HG03095 (cell line): ENCODE results near the gene VAMP8.
"Not testable (repeated sequence)": the region's sequence is repeated elsewhere in the genome, so short reads cannot be mapped to it uniquely, and the experiment has no call there.

Experiments
- ATAC-seq: cut with Tn5 transposase; IDR thresholded peaks from one replicate; pipeline ENCODE4 v1.9.1; 2021; ENCODE audit warnings: moderate library complexity; ENCODE audit not compliant: unreplicated experiment

VAMP8 gene

DNA sequence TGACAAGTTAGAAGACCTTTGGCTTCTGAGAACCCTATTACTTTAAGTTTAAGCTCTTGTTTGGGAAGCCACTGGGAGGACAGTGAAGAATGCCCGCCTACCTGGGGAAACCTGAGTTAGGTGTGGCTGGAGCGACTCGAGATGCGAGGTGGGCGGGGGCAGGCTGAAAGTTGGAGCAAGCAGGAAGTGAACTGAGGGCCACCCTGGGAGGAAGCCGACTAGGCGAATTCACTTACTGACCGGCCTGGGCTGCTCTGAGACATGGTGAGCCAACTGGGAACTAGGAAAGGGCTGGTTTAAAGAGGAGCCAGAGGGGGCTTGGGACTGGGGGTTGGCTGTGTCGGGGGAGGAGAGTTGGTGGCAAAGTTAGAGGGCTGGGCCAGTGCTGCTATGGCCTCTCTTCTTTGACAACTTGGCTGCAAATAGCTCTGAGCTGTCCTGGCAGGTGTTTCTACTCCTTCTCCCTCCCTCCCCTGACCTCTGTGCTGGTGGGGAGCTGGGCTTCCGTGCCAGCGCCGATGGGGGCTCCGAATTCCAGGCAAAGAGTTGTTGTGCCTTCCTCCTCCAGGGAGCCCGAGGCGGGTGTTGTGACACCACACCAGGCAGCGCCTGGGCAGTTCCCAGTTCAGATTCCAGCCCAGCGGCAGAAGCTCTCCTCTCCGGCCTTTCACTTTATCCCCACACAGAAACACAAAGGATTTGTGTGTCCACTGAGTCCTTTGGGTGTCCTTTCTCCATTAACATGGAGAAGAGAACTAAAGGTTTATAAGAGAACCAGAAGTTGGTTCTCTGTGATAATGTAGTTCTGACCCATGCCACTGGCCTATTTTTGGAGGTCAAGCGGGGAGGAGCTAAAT is at the start of gene VAMP8:
Gene VAMP8 (plus strand): TSS at position 201 of the 857 bp plus-strand sequence. CDS start 61 bp downstream, at position 262.
- peak; percentile 64 for ATAC-seq

DNA sequence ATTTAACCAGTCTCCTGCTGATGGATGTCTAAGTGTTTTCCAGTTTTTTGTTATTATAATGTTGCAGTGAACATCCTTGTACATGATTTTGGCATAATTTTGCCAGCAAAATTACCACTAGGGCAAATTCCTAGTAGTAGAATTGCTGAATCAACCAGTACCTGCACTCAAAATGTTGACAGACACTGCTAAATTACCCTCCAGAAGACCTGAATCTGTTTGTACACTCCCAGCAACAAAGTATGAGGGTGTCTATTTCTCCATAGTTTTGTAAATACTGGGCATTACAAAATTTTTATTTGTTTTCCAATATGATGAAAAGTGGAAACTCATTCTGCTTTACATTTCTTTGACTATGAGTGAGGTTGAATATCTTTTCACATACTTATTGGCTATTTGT is 49.6 kb upstream of the VAMP8 start:
- no peak for ATAC-seq

DNA sequence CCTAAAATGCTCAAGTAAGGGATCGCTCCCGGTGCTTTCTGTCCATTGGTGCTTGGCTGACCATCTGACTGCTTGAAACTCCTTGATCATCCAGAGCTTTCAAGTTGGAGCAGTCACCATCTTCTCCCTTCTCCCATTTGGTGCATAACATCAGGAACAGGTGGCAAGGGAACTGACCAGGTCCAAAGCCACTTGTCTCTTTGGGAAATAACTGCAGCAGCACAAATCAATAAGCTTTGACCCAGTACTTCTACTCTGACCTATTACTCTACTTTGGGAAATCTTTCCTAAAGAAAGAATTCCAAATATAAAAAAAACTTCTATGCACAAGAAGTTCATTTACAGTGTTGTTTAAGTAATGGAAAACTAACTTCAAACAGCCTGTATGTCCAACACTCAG is 49.0 kb upstream of the VAMP8 start:
- ATAC-seq: no peak

DNA sequence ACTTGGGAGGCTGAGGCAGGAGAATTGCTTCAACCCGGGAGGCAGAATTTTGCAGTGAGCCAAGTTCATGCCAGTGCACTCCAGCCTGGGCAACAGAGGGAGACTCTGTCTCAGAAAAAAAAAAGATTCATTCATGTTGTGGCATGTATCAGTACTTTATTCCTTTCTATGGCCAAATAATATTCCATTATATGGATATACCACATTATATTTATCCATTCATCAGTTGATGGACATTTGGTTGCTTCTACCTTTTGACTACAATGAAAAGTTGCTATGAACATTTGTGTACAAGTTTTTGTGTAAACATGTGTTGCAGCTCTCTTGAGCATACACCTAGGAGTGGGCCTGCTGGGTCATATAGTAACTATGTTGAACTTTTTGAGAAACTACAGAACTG is 47.6 kb upstream of the VAMP8 start:
- ATAC-seq: no peak

DNA sequence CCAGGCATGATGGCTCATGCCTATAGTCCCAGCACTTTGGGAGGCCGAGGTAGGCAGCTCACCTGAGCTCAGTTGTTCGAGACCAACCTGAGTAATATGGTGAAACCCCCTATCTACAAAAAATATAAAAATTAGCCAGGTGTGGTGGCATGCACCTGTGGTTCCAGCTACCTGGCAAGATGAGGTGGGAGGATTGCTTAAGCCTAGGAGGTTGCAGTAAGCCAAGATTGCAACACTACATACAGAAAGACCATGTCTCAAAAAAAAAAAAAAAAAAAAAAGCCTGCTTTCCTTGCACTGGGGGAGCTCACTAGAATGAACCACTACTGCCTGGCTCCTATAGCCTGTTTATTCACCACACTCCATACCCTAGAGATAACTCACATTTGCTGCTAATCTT is 45.8 kb upstream of the VAMP8 start:
- no peak for ATAC-seq

DNA sequence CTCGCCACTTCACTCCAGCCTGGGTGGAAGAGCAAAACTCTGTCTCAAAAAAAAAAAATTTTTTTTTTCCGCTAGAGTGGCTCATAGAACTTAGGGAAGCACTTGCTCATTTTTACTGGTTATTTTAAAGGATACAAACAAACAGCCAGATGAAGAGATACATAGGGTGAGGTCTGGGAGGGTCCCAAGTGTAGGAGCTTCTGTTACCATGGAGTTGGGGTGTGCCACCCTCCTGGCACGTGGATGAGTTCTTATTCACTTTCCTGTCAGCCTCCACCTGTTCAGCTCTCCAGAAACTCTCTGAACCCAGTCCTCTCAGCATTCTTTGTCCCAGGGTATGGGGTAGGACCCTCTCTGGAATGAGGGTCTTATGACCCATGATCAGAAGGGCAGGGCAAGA is 43.3 kb upstream of the VAMP8 start:
- ATAC-seq: no peak

DNA sequence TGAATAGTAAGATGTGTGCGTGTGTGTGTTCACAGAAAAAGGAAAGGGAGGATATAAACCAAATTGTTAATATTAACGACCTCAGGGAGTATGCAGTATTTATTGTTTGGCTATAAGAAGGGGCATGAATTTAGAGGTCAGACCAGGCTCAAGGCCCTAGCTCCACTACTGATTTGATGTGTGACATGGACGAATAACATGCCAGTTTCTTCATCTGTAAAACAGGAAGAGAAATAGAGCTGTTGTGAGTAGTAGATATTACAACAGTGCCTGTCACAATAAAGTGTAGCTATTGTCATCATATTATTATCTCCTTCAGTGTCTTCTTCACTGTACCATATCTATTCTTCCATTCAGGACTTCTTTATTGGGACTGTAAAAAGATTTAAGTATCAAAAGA is 42.5 kb upstream of the VAMP8 start:
- ATAC-seq: no peak

DNA sequence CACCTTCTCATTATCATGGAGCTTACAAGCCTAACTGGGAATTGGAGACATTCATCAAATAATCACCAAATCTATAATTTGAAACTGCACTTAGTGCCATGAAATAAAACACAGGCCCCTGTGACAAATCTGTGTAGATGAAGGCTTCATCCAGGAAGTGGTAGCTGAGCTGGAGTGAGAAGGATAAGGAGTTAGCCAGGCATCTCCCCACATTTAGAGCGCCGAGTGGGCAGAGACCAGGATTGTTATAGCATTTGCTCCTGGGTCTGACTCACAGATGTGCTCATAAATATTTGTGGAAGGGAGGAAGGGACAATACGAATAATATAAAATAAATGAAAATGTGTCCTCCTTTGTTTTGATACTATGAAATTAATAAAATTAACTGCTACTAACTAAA is 40.9 kb upstream of the VAMP8 start:
- no peak for ATAC-seq

DNA sequence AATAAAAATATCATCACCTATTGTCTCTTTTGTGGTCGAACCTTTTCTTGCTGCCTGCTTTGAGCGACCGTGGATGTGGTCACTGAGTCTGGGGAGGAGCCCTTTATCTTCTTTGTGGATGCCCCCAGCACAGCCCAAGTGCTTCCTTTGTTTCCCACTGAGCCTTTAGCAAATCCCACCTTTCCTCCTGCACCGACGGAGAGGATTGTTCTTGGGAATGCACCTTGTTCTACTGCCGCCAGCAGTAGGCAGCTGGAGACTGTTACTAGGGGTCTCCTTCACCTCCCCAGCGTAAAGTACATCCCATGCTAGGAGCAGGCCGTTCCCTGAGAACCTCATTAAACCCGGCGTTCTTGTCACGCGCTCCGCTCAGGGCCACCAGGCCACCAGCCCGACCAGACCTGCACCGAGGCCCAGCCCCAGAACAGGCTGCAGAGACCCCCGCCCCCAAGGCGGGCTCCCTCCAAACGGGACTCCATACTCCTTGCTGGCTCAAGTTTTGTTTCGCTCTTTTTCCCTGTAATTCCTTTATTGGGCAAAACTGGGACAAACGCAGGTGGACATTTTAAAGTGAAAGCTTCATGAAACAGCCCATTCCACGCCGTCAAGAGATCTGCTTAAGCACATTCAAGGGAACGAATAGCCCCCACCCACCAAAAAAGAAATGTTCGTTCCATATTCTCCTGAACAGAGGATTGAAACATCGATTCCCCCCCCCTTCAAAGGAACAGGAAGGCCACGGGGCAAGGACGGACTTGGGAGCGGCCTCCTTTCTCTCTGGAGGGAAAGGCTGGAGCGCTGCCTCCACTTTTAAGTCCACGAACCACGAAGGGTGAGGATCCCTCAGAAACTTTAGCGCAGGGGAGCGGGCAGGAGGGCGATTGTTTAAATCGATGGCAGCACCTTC is 39.5 kb upstream of the VAMP8 start:
- ATAC-seq: no peak

DNA sequence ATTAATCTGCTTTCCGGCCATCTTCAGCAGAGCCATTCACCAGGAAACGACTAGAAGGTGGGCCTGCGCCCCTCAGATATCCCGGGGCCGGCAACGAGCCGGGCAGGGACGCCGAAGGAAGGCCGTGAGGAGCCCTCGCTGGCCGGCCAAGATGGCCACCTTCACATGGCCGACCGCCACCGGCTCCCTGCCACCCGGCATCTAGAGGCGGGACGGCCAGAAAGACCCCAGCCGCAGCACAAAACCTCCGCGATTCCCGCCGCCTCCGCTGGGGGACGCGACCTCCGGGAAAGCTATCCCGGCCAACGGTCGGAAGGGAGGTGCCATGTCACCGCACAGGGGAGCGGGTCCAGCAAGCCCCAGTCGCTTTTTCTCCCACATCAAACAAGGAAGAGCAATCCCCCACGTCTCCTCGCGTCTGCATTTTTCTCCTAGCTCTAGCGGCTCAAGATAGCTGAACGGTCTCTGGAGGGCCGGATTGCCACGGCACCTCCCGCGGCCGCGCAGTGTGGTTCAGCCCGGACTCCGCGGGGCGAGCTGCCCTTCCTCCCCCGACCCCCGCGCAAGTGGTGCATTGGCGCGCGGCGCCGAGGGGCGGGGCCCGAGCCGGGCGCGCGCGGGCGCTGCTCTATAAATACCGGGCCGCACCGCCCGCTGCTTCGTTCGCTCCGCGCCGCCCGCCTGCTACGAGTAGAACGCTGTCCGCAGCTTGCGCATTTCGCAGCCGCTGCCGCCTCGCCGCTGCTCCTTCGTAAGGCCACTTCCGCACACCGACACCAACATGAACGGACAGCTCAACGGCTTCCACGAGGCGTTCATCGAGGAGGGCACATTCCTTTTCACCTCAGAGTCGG is 38.7 kb upstream of the VAMP8 start, which contains the start of gene MAT2A:
Gene MAT2A (plus strand): TSS at position 662 of the 854 bp plus-strand sequence. CDS start 120 bp downstream, at position 782.
- ATAC-seq: peak; percentile 69

DNA sequence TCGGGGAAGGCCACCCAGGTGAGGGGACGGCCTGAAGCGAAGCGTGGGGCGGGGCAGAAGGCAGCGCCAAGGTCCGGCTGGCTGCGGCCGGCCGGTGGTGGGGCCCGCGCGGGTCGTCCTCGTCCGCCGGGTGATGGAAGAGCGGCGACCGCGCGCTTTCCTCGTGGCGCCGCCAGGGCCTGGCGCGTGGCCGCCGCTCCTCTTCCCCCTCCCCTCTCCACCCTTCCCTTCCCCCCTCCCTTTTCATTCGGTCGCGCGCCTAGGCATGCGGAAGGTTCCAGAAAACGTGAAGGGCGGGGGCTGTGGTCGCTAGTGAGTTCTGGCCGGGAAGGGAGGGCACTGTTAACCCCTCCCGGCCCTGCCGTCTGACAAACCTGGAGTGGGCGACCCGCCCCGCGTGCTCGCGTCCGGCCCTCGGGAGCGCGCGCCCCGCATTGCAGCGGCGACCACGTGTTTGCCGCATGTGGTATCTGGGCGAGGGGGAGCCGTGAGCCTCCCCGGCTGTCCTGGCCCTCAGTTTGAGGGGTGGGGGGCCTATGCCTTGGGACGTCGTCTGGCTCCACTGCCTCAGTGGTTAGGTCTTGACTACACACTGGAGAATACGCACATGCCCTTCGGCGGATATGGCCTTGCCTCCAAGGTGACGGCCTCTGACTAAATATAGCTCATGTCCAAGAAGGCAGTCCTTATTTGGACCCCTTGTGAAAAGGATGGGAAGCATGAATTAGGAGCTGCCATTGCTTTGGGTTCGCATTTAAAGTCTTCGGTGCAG is 37.8 kb upstream of the VAMP8 start:
- ATAC-seq: peak; percentile 25

DNA sequence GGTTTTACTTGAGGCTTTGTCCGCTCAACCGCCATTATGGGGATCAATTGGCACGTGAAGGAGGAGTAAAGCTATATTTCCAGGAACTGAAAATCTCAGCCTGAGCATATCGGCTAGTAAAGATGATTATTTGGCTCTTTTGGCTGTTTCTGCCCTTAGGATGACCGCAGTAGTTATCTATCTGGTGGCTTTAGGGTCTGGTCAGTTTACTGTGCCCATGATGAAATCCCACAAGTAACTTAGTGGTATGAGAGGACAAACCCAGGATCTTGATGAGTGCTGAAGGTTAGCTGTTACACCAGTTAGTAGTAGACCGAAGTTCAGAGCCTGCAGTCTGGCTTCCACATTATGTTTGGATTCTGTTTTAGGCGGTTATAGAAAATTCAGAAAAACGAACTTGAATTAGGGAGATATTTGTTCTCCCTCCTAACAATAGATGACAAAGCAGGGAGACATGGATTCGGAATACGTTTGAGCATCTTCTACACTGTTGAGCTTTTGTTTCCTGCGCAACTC is 37.2 kb upstream of the VAMP8 start:
- ATAC-seq: no peak

DNA sequence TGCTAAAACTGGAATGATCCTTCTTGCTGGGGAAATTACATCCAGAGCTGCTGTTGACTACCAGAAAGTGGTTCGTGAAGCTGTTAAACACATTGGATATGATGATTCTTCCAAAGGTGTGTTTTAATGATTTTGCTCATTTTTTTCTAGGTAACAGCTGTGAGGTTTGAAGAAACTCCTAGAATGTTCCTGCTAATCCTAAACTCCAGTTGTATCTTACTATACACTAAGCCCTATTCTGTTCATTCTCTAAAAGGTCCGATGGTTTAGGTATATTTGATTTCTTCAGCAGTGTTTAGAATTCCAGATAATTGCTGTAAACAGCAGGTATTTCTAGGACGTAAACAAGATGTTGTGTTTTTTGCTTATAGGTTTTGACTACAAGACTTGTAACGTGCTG is 36.1 kb upstream of the VAMP8 start:
- no peak for ATAC-seq

DNA sequence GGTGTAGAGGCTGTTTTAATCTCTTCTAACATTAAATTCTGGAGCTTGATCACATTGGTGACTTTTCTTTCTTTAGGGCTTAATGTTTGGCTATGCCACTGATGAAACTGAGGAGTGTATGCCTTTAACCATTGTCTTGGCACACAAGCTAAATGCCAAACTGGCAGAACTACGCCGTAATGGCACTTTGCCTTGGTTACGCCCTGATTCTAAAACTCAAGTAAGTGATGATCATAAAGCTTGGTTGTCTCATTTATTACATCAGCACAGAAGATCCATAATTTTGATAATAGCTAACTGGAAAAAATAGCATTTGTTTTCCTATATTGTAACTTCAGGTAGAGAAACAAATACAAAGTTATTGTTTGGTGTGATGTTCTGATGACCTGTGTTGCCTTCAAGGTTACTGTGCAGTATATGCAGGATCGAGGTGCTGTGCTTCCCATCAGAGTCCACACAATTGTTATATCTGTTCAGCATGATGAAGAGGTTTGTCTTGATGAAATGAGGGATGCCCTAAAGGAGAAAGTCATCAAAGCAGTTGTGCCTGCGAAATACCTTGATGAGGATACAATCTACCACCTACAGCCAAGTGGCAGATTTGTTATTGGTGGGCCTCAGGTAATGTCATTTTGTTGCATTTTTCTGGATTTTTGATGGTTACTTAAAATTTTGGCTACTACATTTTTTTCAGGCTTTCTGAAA is 35.5 kb upstream of the VAMP8 start:
- ATAC-seq: no peak

DNA sequence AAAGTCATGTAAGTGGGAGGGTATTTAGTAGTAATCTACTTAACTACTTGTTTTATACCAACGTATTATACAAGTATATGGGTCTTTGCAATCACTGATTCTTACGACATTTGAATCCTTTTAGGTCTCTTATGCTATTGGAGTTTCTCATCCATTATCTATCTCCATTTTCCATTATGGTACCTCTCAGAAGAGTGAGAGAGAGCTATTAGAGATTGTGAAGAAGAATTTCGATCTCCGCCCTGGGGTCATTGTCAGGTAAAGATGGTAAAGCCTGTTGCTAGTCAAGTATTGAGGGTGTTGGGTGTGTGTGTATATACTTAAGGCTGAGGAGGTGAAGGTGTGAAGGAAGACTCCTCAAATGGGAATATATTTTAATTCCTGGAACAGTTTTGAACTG is 34.6 kb upstream of the VAMP8 start:
- ATAC-seq: no peak

DNA sequence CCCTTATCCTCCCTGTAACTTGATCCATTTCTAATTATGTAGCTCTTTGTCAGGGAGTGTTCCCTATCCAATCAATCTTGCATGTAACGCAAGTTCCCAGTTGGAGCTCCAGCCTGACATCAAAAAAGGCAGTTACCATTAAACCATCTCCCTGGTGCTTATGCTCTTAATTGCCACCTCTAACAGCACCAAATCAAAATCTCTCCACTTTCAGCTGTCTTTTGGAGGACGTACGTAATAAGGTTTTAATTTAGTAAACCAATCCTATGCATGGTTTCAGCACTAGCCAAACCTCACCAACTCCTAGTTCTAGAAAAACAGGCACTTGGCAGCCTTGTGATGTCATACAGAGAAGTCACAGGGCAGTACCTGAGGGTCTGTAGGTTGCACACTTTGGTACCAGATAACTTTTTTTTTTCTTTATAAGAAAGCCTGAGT is 33.1 kb upstream of the VAMP8 start:
- not testable (repeated sequence) for ATAC-seq

DNA sequence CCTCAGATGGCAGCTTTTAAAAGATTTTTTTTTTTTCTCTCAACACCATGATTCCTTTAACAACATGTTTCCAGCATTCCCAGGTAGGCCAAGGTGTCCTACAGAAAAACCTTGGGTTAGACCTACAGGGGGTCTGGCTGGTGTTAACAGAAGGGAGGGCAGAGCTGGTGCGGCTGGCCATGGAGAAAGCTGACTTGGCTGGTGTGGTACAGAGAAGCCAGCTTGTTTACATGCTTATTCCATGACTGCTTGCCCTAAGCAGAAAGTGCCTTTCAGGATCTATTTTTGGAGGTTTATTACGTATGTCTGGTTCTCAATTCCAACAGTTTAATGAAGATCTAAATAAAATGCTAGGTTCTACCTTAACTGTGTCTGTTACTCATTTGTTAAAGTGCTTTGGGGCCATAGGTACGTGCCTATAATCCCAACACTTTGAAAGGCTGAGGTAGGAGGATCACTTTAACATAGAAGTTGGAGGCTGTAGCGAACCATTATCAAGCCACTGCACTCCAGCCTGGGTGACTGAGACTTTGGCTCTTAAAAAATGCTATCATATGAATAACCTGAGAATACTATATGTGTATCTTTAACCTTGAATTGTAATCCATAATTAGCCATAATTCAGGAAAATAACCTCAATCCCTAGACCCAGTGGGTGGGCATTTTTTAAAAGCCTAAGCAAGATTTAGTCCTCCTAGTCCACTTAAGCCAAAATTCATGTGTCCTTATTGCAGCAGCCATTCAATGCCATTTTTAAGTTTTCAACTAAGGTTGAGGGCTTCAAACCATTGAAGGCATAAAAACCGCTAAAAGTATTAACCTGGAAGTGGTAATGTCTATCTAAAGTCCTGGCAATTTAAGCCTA is 32.2 kb upstream of the VAMP8 start:
- not testable (repeated sequence) for ATAC-seq

DNA sequence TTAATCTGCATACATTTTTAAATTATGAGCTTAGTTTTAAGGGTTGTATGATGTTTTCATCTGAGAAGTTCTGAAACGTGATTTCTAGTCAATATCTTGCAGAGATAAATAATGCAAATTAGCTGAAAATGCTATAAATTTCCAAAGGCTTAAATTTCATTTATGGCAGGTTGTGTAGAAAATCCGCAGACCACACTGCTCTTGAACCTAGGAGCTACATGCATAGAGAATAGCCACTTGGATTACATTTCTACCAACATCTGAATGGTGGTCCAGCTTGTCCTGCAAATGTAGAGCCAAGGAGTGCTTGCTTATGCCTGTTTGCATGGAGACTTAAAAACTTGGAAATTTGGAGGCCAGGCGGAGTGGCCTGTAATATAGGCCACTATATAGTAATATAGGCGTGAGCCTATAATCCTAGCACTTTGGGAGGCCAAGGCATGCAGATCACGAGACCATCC is 31.6 kb upstream of the VAMP8 start:
- no peak for ATAC-seq
